Occipital lobe (tissue), 2 donors: ENCODE results near the gene LMOD2. TPM values are rescaled to one million over a fixed set of nuclear protein-coding genes. Genes with fewer than 3 reads are reported as not detected.
"Not testable (repeated sequence)": the region's sequence is repeated elsewhere in the genome, so short reads cannot be mapped to it uniquely, and the experiment has no call there.

Source experiments
- DNase-seq: peaks from one replicate; lab custom pipeline; 2025; lab: John Stamatoyannopoulos, UW
- total RNA-seq: library from RNA; depleted of rRNA; stranded (reverse); fragments of >200 nt; gene quantifications from one replicate; pipeline ENCODE4 v1.2.3, GENCODE V29; 2014

Gene LMOD2
- total RNA-seq = not detected

DNA sequence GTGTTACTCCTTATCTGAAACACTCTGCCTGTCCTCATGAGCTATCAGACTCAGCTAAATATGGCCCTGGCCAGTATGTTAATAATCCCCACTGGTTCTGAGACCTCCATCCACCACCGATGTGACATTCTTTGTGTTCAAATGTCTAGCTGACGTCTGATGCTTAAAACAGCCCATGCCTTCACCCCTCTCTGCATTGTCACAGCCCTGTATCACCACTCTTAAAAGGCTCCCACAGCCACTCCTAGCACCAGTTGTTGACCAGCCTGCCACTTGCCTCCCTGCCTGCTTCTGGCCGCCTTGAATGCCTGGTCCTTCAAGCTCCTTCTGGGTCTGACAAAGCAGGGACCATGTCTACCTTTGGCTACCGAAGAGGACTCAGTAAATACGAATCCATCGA is at the start of gene LMOD2:
TSS of gene LMOD2 (plus strand) at position 253 of the 400 bp plus-strand sequence. CDS start at position 351, 98 bp downstream.
- no peak for DNase-seq

GRCh38 chr7:123607423-123607975 is 48.2 kb upstream of the LMOD2 start:
- no peak for DNase-seq

DNA sequence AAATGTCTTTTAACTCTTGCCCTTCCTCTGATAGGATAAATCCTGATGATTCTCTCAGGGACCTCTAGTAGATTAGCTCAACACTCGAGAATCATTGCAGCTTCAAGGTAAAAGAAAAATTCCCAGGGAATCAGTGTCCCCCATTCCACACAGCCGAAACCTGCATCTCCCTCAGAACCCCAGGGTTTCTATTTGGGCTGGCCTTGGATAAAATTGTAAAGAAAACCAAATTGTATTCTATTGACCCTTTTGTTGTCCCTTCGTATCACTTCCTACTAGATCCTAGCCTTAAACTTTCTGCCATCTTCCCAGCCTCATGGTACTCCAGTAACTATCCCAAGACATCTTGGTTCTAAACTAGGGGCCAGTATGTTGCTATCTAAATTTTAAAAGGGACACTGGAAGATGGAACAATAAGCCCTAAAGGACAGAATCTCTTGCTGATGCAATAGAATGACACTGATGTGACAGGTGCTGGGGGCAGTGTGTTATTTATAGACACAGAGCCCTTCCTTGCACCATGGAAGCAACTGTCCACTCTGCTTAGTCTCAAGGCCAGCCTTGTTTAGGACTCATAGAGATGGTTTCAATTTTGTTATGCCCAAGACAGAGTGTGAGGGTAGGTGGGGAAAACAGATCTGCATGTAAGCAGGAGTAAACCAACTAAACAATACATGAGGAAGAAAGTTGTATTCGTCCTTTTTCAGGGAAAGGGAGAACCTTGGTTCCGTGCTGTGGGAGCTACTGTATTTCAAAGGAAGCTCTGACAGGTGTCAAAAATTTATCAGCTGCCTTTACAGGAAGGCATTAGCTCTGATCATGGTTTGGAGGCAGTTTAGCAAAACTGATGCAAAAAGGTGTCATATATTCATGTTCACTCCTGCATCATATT is 46.4 kb upstream of the LMOD2 start:
- DNase-seq = no peak

DNA sequence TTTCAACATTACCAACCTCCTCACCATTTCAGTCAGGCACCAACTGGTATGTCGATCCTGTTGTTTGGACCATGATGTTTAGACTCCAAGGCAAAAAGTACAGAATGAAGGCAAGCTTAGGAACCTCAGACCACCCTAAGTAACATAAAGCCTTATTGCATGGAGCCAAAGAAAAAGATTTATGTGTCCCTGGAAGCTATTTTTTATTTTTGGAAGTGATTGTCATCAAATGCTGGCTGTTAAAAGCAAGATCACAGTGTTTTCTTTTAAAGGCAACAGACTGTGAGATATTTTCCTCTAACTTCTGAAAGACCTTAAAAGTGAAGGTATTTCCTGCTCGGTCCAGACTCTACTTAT is 45.8 kb upstream of the LMOD2 start:
- DNase-seq = no peak

DNA sequence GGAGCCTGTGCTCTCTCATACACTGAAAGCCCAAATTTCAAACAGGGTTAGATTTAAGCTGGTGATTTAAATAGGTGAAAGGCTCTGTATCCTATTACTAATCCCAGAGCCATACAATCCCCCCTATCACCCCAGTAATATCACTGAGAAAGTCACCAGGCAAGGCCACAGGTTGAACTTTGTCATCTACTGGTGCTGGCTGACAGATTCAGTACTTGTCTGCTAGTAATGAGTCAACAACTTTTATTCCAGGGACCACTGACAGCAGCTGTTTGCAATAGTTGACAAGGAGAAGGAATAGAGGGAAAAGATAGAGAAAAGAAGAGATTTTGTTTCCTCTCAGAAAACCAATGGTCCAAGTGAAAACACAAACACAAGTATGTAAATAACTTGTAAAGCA is 43.6 kb upstream of the LMOD2 start:
- no peak for DNase-seq

DNA sequence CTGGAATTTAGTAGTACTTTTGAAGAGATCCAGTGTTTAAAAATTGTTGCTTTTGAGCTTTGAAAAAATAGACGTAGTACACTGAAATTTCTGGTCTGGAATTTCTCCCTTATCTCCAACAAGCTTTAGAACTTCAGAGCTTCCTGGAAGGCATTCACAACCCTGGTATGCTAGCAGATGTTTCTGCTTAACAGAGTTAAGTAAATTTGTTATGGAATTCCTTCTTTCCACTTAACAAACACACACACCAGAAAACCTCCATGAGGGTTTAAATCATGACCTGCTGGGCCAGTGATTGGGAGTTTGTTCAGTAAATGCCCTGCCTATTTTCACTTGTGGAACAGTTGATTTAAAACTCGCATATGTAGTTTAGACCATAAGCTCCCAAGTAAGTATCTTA is 40.3 kb upstream of the LMOD2 start:
- DNase-seq = no peak

GRCh38 chr7:123616223-123616622 is 39.4 kb upstream of the LMOD2 start:
- no peak for DNase-seq

DNA sequence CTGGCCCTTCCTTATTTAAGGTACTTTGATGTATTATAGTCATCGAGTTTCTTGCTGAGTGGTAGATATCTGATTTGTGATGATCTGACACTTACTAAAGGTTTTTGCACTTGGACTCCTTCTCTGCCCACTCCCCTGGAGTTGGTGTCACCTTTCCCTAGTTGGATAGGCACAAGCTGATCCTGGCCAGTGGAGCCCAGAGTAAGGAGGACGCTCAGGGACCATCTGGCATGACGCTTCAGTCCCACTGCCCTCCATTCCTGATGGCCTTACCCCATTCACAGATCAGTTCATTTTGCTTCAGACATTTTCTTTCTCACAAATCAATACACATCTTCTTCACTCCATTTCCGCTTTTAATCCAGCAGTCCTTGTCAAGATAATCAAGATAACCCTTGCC is 34.0 kb upstream of the LMOD2 start:
- no peak for DNase-seq

GRCh38 chr7:123622660-123623386 is 32.8 kb upstream of the LMOD2 start:
- no peak for DNase-seq

DNA sequence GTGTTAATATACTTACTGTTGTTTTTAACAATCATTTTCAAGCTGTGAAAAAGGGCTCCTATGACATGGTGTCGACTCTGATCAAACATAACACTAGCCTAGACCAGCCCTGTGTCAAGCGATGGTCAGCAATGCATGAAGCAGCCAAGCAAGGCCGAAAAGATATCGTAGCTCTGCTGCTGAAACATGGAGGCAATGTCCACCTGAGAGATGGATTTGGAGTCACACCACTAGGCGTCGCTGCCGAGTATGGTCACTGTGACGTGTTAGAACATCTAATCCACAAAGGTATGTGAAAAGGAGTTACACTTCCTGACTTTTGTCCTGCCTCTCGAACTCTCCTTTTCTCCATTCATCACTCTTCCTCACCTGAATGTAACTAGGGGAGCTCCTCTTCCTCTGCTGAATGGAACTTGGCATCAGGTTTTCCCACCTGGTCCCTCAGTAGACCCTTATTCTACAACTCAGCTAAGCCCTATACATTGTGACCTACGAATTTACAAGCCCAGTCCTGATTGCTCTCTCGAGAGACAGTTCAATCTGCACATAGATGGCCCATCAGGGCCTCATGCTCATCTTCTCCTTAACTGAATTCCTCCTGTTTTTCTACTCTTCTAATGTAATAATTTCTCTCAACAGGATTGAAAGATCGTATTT is 31.0 kb upstream of the LMOD2 start:
- DNase-seq = no peak

DNA sequence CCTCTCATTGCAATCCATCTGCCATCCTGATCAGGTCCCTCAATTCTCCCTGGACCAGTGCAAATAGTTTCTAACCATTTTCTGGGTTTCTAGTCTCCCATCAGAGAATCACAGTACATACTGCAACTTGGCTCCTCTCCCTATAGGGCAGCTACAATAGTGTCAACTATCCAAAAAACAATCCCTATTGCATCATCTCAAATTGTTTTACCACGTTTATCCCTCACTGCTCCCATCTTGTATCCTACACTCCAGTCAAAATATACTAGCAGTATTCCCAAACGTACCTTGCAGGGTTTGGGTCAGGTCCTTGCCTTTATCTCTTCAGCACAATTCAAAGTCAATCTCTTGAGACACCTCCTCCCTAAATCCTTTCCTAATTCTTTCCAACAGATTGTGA is 30.4 kb upstream of the LMOD2 start:
- DNase-seq = no peak

DNA sequence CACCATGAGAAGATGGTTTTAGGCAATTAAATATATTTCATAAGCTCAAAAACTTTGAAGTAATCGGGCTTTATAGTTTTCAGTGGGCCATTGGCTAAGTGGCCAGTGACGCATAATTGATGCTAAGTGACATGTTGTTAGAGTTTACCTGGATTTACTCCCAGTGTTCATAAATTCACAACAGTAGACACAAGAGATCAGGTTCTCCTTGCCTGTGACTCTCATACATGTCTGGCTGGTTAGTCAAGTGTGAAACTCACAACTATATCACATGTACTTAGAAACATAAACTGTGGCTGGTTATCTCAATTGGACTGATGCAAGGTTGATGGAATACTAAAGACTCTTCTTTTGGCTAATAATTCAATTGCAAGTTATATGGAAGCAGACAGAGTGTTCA is 27.8 kb upstream of the LMOD2 start:
- DNase-seq = no peak

DNA sequence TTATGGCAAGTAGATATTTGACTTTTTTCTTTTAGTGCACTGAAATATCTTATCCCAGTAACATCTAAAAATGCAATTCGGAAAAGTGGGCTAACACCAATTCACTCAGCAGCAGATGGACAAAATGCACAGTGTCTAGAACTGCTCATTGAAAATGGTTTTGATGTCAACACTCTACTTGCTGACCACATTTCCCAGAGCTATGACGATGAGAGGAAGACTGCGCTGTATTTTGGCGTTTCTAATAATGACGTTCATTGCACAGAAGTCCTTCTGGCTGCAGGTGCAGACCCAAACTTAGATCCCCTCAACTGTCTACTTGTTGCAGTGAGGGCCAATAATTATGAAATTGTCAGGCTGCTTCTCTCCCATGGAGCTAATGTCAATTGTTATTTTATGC is 26.8 kb upstream of the LMOD2 start:
- no peak for DNase-seq

GRCh38 chr7:123629281-123629680 is 26.4 kb upstream of the LMOD2 start:
- DNase-seq = no peak

GRCh38 chr7:123632808-123633207 is 22.9 kb upstream of the LMOD2 start:
- DNase-seq = no peak

GRCh38 chr7:123633553-123633952 is 22.1 kb upstream of the LMOD2 start:
- DNase-seq = no peak

GRCh38 chr7:123634011-123634573 is 21.6 kb upstream of the LMOD2 start:
- not testable (repeated sequence) for DNase-seq

DNA sequence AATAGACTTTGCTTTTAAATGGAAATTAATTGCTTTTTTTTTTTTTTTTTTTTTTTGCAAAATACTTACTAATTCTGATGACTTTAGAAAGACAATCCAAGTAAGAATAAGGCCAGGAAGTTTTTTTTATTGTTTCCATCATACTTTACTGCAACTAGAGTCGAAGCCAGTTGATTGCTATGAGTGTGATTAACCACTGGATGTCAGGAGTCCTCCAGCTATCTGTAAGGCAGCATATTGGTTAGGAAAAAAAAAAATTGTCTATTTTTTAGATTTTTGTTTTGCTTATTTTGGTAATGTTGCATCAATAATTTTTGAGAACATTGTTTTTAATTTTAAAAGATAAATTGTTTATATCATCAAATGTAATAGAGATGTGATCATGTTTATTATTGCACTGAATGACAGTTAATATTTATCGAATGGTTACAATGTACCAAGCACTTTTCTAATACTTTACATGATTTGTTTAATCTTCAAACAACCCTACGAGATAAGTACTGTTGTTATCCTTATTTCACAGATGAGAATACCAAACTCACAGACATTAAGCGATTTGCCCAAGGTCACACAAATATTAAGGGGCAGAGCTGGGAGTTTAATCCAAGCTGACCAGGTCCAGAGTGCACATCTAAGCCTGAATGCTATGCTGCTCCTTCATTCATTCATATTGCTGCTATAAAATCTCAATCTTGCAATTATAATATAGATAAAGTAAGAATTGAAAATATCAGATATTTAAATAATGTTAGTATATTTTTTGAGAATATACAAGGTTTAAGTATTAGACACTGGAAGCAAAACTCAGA is 19.9 kb upstream of the LMOD2 start:
- no peak for DNase-seq

GRCh38 chr7:123637203-123637602 is 18.5 kb upstream of the LMOD2 start:
- DNase-seq = no peak

GRCh38 chr7:123637878-123638277 is 17.8 kb upstream of the LMOD2 start:
- DNase-seq = no peak

- no peak for DNase-seq
These were observed 16.0 kb upstream of the LMOD2 start for GRCh38 chr7:123639631-123640030.
